HG02610 (cell line): ENCODE results near the gene HTRA3.
"Not testable (repeated sequence)": the region's sequence is repeated elsewhere in the genome, so short reads cannot be mapped to it uniquely, and the experiment has no call there.

Experiments used
- ATAC-seq: cut with Tn5 transposase; IDR thresholded peaks from one replicate; pipeline ENCODE4 v1.9.1; 2021; ENCODE audit warnings: mild to moderate bottlenecking, moderate library complexity; ENCODE audit not compliant: unreplicated experiment

Gene HTRA3

DNA sequence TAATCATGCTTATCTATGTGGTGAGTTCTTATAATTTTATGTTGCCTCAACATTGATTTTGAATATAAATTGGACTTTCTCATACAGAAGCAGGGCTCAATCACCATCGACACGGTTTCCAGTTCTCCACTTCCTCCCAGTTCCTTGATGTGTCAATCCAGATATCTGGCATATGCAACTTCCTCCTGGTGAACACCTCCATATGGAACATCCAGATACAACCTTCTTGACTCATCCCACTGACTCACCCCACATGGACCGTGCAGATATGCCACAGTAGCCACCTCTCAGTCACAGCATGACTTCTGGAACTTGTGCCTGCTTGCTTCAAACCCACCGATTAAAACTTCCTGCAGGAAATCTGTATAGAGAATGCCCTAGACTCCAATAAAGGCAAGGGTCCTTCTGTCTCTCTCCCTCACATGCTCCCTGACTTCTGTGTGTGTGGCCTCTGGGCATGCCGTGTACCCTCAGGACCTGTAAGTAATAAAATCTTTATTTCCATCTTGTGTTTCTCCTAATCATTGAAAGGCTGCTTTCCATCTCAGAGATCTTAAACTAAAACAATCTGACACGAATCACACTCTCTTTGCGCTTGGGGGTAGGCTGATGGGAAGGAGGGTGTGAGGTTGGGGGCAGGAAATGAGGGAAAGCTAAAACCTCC lies 67.0 kb downstream of the HTRA3 start:
- ATAC-seq: no peak

DNA sequence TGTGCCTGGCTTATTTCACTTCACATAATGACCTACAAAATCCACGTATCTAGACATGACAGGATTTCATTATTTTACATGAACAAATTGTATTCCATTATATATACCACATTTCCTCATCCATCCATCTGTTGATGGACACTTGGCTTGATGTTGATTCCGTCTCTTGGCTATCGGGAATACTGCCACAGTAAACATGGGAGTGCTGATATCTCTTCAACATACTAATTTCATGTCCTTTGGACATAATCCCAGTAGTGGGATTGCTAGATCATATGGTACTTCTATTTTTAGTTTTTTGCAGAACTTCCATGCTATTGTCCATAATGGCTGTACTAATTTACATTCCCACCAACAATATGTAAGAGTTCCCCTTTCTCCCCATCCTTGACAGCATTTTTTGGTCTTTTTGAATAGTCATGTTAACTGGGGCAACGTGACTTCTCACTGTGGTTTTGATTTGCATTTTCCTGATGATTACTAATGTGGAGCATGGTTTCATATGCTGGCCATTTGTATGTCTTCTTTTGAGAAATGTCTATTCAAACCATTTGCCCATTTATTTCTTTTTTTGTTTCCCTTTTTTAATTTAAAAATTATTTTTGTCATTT lies 68.9 kb downstream of the HTRA3 start:
- ATAC-seq: no peak

GRCh38 chr4:8340781-8341241 lies 71.3 kb downstream of the HTRA3 start:
- no peak for ATAC-seq

DNA sequence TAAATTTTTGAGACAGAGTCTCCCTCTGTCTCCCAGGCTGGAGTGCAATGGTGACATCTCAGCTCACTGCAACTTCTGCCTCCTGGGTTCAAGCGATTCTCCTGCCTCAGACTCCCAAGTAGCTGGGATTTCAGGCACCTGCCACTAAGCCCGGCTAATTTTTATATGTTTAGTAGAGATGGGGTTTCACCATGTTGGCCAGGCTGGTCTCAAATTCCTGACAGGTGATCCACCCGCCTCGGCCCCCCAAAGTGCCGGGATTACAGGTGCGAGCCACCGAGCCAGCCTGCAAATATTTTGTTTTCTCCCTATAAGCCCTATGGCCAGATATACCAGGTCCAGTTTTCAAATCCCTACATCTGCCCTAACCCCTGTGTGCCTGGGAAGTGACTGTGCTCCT lies 71.7 kb downstream of the HTRA3 start:
- ATAC-seq: not testable (repeated sequence)

GRCh38 chr4:8341691-8342090 lies 72.1 kb downstream of the HTRA3 start:
- ATAC-seq: no peak

DNA sequence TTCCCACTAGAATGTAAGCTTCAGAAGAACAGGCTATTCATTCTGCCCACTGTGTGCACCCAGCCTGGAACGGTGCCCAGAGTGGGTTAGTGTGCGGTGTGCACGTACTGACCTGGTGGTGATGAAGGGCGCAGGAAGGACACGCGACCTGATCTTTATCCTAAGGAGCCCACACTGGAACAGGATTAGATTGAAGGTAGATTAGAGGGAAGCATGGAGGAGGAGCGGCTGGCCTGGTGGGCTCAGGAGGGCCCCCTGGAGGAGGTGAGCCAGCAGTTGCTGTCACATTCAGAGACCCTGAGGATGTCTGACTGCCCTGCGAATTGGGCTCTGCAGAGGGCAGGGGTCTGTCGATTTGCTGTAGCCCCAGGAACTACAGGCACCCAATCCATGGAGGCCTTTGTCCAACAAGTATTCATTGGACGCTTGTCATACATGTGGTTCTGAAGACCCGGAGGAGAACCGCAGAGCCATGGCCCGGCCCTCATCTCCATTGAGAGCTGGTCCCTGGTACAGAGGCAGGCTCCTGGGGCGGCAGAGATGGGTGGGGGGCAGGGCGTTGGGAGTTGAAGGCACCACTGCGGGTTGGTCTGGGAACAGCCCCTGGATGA lies 73.2 kb downstream of the HTRA3 start:
- no peak for ATAC-seq

DNA sequence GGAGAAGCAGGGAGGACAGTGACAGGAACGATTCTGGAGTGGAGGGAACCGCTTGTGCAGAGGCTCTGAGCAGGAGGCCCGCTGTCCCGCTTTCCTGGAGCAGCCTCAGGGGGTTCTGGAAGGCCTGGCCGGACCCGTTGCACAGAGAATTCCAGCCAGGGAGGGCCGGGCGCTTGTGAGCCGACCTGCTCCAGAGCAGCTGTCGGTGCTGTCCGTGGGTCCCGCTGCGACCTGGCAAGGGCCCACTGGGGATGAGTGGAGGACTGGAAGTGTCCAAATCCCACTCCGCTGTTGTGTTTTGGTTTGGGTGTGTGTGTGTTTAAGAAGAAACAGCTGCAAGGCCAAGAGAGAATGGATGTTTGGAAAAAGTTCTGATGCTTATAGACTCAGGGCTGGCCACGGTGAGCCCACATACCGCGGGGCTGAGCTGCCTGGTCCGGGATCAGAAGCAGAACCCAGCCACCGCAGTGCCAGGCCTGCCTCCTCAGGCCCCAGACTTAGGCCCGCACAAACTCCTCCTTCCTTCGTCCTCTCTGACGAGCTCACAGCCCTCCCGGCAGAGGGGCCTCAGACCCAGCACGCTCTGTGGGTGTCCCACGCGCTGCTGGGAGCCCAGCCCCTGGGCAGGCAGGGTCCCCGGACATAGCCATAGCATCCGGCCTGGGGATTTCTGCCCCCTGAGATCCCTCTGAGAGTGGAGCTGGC lies 73.9 kb downstream of the HTRA3 start:
- ATAC-seq: no peak

- ATAC-seq: no peak
These were observed 74.4 kb downstream of the HTRA3 start for GRCh38 chr4:8343967-8344331.

- no peak for ATAC-seq
These were observed 74.8 kb downstream of the HTRA3 start for GRCh38 chr4:8344377-8344776.

DNA sequence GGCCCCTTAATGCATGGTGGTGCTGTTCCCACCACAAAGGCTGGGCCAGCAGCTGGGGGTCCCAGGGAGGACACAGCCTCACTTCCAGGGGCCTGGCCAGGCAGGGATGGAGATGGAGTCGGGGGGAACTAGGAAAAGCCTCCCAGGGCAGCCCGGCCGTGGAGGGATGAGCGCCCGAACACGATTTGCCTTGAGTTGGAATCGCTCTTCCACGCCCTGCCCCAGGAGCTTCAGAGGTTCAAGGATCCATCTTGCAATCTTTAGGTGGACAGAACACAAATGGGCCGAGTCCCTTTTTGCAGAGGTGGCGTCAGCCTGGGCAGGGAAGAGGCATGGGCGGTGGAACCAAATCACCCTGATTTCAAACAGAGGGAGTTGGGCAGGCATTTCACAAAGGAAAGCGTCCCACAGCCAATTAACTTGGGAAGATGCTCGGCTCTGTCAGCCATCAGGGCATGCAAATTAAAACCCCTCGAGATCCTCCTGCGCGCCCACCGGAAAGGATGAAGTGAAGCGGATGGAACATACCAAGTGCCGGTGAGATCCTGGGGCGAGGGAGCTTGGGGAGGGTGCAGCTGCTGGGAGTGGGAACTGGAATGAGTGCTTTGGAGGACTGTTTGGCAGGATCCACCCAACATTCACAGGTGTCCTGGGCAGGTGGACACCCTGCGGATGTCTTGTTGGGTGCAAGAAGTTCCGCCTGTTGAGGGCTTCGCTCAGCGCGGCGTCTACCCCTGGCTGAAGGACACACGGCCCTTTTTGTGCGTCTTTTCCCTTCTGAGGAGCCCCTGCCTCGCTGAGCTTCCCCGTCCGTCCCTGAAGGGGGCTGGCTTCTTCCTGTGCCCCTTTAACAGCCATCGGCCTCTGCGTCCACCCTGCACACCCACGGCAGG lies 75.7 kb downstream of the HTRA3 start:
- ATAC-seq: no peak

GRCh38 chr4:8345946-8346814 lies 76.6 kb downstream of the HTRA3 start:
- no peak for ATAC-seq

GRCh38 chr4:8346838-8347605 lies 77.5 kb downstream of the HTRA3 start:
- ATAC-seq: no peak

DNA sequence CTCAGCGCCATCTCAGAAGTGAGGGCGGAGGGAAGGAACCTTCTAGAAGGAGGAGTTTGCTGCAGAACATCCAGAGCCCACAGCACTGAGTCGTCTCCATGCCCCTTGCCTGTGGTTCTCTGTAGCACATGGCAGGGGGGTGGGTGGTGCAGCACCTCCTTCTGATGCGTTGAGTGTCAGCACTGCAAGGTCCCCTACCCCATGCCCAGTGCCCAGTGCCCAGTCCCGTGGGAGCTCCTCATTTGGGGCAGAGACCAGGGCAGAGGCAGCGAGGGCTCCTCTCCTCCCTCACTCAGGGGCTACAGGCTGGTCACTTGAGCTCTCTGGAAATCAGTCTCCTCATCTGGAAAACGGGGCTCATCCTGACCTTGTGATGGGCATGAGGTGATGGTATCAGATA lies 78.1 kb downstream of the HTRA3 start:
- no peak for ATAC-seq

DNA sequence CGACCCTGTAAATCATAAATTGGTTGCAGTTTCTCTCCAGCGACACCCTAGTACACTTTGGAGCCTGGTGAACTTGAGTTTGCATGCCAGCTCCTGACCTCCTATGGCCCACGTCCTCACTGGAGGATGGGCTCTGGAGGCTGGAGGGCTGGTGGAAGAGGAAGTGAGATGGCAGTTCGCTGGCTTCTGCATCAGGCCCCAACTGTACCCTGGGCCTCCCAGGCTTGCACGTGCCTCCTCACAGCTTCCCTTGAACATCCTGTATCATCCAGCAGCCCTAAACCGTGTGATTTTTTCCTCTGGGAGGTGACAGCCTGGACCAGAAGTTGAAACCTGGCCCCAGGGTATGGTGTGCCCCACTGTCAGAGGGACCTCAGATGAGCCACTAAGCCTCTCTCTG lies 78.5 kb downstream of the HTRA3 start:
- no peak for ATAC-seq

DNA sequence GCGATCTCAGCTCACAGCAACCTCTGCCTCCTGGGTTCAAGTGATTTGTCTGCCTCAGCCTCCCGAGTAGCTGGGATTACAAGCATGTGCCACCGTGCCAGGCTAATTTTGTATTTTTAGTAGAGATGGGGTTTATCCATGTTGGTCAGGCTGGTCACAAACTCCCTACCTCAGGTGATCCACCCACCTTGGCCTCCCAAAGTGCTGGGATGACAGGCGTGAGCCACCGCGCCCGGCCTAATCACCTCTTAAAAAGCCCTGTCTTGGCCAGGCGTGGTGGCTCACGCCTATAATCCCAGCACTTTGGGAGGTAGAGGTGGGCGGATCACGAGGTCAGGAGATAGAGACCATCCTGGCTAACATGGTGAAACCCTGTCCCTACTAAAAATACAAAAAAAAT lies 79.7 kb downstream of the HTRA3 start:
- ATAC-seq: not testable (repeated sequence)

GRCh38 chr4:8349664-8350236 lies 80.2 kb downstream of the HTRA3 start:
- no peak for ATAC-seq

GRCh38 chr4:8350352-8350751 lies 80.8 kb downstream of the HTRA3 start:
- no peak for ATAC-seq

- no peak for ATAC-seq
These were observed 81.4 kb downstream of the HTRA3 start for GRCh38 chr4:8350841-8351461.
